Neural progenitor cell (in vitro differentiated cells): ENCODE data around the gene PNPLA7. TPM values are rescaled to one million over a fixed set of nuclear protein-coding genes. Genes with fewer than 3 reads are reported as not detected.
A peak's percentile ranks its signal among the peaks of the same experiment; 100 is the strongest.

Experiments used
- DNase-seq: peaks from one replicate; pipeline ENCODE4 v3.0.0-alpha.2; 2016; ENCODE audit warnings: low spot score
- H2AFZ ChIP-seq: fragments of 200-600 bp; sonication (generic); replicated peaks from 2 replicates; pipeline ENCODE4 v1.6.1; 2016; ENCODE audit warnings: antibody characterized with exemption
- H3F3A ChIP-seq: fragments of 200-600 bp; sonication (generic); 2 replicates; pipeline ENCODE4 v1.6.1; 2016; ENCODE audit warnings: antibody characterized with exemption, low read depth
- H3K27ac ChIP-seq: fragments of 200-600 bp; sonication (generic); 2 replicates; pipeline ENCODE4 v1.5.1; 2016; ENCODE audit warnings: mild to moderate bottlenecking
- H3K27me3 ChIP-seq: fragments of 200-600 bp; sonication (generic); 2 replicates; pipeline ENCODE4 v1.6.1; 2016; ENCODE audit warnings: mild to moderate bottlenecking, moderate library complexity
- H3K36me3 ChIP-seq: fragments of 200-600 bp; sonication (generic); 2 replicates; pipeline ENCODE4 v1.5.1; 2016
- H3K4me1 ChIP-seq: fragments of 200-600 bp; sonication (generic); 2 replicates; pipeline ENCODE4 v1.6.1; 2016; ENCODE audit warnings: mixed run types
- H3K4me2 ChIP-seq: fragments of 200-600 bp; sonication (generic); 2 replicates; pipeline ENCODE4 v1.6.1; 2016
- H3K4me3 ChIP-seq: fragments of 200-600 bp; sonication (generic); 2 replicates; pipeline ENCODE4 v1.5.1; 2016
- H3K79me2 ChIP-seq: fragments of 200-600 bp; sonication (generic); 2 replicates; pipeline ENCODE4 v1.6.1; 2016; ENCODE audit warnings: low read depth
- H3K9ac ChIP-seq: fragments of 200-600 bp; sonication (generic); 2 replicates; pipeline ENCODE4 v1.6.1; 2016
- H3K9me3 ChIP-seq: fragments of 200-600 bp; sonication (generic); 2 replicates; pipeline ENCODE4 v1.5.1; 2016; ENCODE audit warnings: low read depth
- H4K20me1 ChIP-seq: fragments of 200-600 bp; sonication (generic); 2 replicates; pipeline ENCODE4 v1.6.1; 2016; ENCODE audit warnings: low read depth
- H3K27ac Mint-ChIP-seq: 3 replicates; pipeline ENCODE4 v1.8.0; 2021; ENCODE audit warnings: mixed read lengths
- H3K27me3 Mint-ChIP-seq: 2 replicates; pipeline ENCODE4 v1.8.0; 2022; ENCODE audit warnings: low read depth, mild to moderate bottlenecking, inconsistent platforms, moderate library complexity, mixed read lengths; ENCODE audit not compliant: insufficient read depth
- H3K36me3 Mint-ChIP-seq: 3 replicates; pipeline ENCODE4 v1.8.0; 2021; ENCODE audit warnings: mixed read lengths
- H3K4me1 Mint-ChIP-seq: 3 replicates; pipeline ENCODE4 v1.8.0; 2021; ENCODE audit warnings: mixed read lengths
- H3K4me3 Mint-ChIP-seq: 3 replicates; pipeline ENCODE4 v1.8.0; 2021; ENCODE audit warnings: mild to moderate bottlenecking, moderate library complexity, mixed read lengths
- H3K9me3 Mint-ChIP-seq: 3 replicates; pipeline ENCODE4 v1.8.0; 2020; ENCODE audit warnings: mixed read lengths
- EZH2 ChIP-seq: fragments of 200-600 bp; sonication (generic); IDR thresholded peaks from 2 replicates; pipeline ENCODE4 v1.6.1; 2017; ENCODE audit warnings: antibody characterized with exemption, mild to moderate bottlenecking, moderate library complexity
- EZH2phosphoT487 ChIP-seq: fragments of 200-600 bp; sonication (generic); IDR thresholded peaks from 2 replicates; pipeline ENCODE4 v1.6.1; 2017; ENCODE audit warnings: antibody characterized with exemption
- total RNA-seq: library from RNA; depleted of rRNA; stranded (reverse); fragments of >200 nt; gene quantifications from 2 replicates; pipeline ENCODE4 v1.2.3, GENCODE V29; 2015; ENCODE audit warnings: low replicate concordance
- TF ChIP-seq, protein P1 (sequence below): fragments of 200-600 bp; sonication (generic); IDR thresholded peaks from 2 replicates; pipeline ENCODE4 v1.5.1; 2017; ENCODE audit warnings: antibody characterized with exemption, mild to moderate bottlenecking

PNPLA7 gene
- total RNA-seq, 1 donor from 2014 or later = 0.13 TPM

- no peak overlapping the region for H3K4me3 ChIP-seq
- no peaks in the 10 kb centered on the region for H3K9me3 Mint-ChIP-seq
- H3K27ac Mint-ChIP-seq = no peak overlapping the region
- H3K36me3 Mint-ChIP-seq = no peaks in the 10 kb centered on the region
- no peaks in the 10 kb centered on the region for H3K9me3 ChIP-seq
- H4K20me1 ChIP-seq = no peaks in the 10 kb centered on the region
- no peaks in the 10 kb centered on the region for H3K27me3 Mint-ChIP-seq
- no peaks in the 10 kb centered on the region for H3K36me3 ChIP-seq
- no peak overlapping the region for H3K4me2 ChIP-seq
- H2AFZ ChIP-seq = no peak overlapping the region
- DNase-seq = no peak
- TF ChIP-seq, protein P1, sequence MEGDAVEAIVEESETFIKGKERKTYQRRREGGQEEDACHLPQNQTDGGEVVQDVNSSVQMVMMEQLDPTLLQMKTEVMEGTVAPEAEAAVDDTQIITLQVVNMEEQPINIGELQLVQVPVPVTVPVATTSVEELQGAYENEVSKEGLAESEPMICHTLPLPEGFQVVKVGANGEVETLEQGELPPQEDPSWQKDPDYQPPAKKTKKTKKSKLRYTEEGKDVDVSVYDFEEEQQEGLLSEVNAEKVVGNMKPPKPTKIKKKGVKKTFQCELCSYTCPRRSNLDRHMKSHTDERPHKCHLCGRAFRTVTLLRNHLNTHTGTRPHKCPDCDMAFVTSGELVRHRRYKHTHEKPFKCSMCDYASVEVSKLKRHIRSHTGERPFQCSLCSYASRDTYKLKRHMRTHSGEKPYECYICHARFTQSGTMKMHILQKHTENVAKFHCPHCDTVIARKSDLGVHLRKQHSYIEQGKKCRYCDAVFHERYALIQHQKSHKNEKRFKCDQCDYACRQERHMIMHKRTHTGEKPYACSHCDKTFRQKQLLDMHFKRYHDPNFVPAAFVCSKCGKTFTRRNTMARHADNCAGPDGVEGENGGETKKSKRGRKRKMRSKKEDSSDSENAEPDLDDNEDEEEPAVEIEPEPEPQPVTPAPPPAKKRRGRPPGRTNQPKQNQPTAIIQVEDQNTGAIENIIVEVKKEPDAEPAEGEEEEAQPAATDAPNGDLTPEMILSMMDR = no peak
- TF ChIP-seq EZH2 (no peak), EZH2phosphoT487 (no peak)
- H3K9ac ChIP-seq = no peak overlapping the region
- H3K4me1 ChIP-seq = no peaks in the 10 kb centered on the region
- H3K27ac ChIP-seq = no peak overlapping the region
- no peaks in the 10 kb centered on the region for H3K27me3 ChIP-seq
- H3K79me2 ChIP-seq = no peaks in the 10 kb centered on the region
- H3F3A ChIP-seq = no peaks in the 10 kb centered on the region
- no peaks in the 10 kb centered on the region for H3K4me1 Mint-ChIP-seq
- H3K4me3 Mint-ChIP-seq = no peak overlapping the region
Measured at GRCh38 chr9:137431416-137431931, 118.7 kb downstream of the PNPLA7 start.

DNA sequence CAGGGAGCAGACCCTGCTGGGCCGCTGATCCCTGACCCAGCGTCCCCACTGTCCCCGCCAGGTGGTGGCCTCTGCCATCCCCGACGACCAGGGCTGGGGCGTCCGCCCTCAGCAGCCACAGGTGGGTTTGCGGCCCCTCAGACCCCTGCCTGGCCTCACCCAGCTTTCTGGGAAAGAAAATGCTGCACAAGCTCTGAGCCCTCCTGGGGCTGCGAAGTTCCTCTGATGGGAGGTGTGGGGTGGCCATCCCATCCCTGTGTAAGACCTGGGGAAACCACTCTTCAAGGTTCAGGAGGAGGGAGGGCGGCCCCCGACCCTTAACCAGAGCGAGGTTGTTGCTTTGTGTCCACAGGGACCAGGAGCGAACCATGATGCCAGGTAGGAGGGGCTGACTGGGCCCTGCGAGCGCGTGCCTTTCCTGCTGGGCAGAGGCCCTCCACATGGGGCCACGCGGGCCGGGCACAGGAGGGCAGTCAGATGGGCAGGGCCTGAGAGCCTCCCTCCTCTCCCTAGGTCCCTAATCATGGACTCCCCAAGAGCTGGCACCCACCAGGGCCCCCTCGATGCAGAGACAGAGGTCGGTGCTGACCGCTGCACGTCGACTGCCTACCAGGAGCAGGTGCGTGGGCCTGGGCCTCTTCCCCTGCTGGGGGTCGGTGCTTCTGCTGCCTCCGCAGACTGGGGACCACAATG is 119.3 kb downstream of the PNPLA7 start:
- no peaks in the 10 kb centered on the region for H3K9me3 Mint-ChIP-seq
- H3K4me3 ChIP-seq = no peak overlapping the region
- no peak for DNase-seq
- H3K36me3 Mint-ChIP-seq = no peaks in the 10 kb centered on the region
- no peak overlapping the region for H3K27ac Mint-ChIP-seq
- no peaks in the 10 kb centered on the region for H4K20me1 ChIP-seq
- no peaks in the 10 kb centered on the region for H3K4me1 Mint-ChIP-seq
- H3K9me3 ChIP-seq = no peaks in the 10 kb centered on the region
- no peak overlapping the region for H3K4me2 ChIP-seq
- TF ChIP-seq, protein P1 = no peak
- TF ChIP-seq EZH2phosphoT487 (no peak), EZH2 (no peak)
- H3K27me3 Mint-ChIP-seq = no peaks in the 10 kb centered on the region
- H3K36me3 ChIP-seq = no peaks in the 10 kb centered on the region
- no peaks in the 10 kb centered on the region for H3F3A ChIP-seq
- no peak overlapping the region for H3K9ac ChIP-seq
- H3K27me3 ChIP-seq = no peaks in the 10 kb centered on the region
- no peak overlapping the region for H2AFZ ChIP-seq
- H3K4me1 ChIP-seq = no peaks in the 10 kb centered on the region
- no peaks in the 10 kb centered on the region for H3K79me2 ChIP-seq
- H3K4me3 Mint-ChIP-seq = no peak overlapping the region
- H3K27ac ChIP-seq = no peak overlapping the region

- Histone ChIP-seq H3F3A (no peaks in the 10 kb centered on the region), H4K20me1 (no peaks in the 10 kb centered on the region), H3K4me3 (no peak overlapping the region), H3K4me2 (no peak overlapping the region), H3K9me3 (no peaks in the 10 kb centered on the region), H3K9ac (no peak overlapping the region), H3K79me2 (no peaks in the 10 kb centered on the region), H3K27me3 (peaks cover under 1% of the 10 kb centered on the region), H3K36me3 (no peaks in the 10 kb centered on the region), H3K4me1 (no peaks in the 10 kb centered on the region), H2AFZ (no peak overlapping the region), H3K27ac (no peak overlapping the region)
- Mint-ChIP-seq H3K36me3 (no peaks in the 10 kb centered on the region), H3K4me1 (no peaks in the 10 kb centered on the region), H3K9me3 (no peaks in the 10 kb centered on the region), H3K27ac (no peak overlapping the region), H3K27me3 (no peaks in the 10 kb centered on the region), H3K4me3 (no peak overlapping the region)
- DNase-seq = peak; percentile 47
- no peak for TF ChIP-seq EZH2
- TF ChIP-seq, protein P1 = no peak
Measured at GRCh38 chr9:137429974-137430722, 120.1 kb downstream of the PNPLA7 start.
